ENCODE data around the gene VTCN1.

- TF ChIP-seq, protein P1, sequence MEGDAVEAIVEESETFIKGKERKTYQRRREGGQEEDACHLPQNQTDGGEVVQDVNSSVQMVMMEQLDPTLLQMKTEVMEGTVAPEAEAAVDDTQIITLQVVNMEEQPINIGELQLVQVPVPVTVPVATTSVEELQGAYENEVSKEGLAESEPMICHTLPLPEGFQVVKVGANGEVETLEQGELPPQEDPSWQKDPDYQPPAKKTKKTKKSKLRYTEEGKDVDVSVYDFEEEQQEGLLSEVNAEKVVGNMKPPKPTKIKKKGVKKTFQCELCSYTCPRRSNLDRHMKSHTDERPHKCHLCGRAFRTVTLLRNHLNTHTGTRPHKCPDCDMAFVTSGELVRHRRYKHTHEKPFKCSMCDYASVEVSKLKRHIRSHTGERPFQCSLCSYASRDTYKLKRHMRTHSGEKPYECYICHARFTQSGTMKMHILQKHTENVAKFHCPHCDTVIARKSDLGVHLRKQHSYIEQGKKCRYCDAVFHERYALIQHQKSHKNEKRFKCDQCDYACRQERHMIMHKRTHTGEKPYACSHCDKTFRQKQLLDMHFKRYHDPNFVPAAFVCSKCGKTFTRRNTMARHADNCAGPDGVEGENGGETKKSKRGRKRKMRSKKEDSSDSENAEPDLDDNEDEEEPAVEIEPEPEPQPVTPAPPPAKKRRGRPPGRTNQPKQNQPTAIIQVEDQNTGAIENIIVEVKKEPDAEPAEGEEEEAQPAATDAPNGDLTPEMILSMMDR (IDR thresholded peaks at IDR 0.05; ENCODE audit: low read length) = no peak
- TF ChIP-seq EZH2 (optimal IDR thresholded peaks at IDR 0.05; ENCODE audit: low read depth, low read length) = no peak
Observed at GRCh38 chr1:117169871-117170596, 40.7 kb downstream of the VTCN1 start.
